Suprapubic skin (tissue), 3 donors: ENCODE results near the gene SUSD6.

Experiments
- CTCF ChIP-seq, 2 donors: fragments of 200-600 bp in 1 of 2; fragments of 450-650 bp in 1 of 2; sonication (generic) in 1 of 2; IDR thresholded peaks; one replicate each; pipeline ENCODE4 v1.5.1; 2016 to 2019; ENCODE audit warnings: antibody characterized with exemption in 2 of 2, mild to moderate bottlenecking in 1 of 2, moderate library complexity in 1 of 2
- POLR2A ChIP-seq, 2 donors: fragments of 450-650 bp; IDR thresholded peaks; one replicate each; pipeline ENCODE4 v1.6.1; 2017; ENCODE audit warnings: antibody characterized with exemption in 2 of 2, mild to moderate bottlenecking in 2 of 2, moderate library complexity in 2 of 2

GRCh38 chr14:69696204-69696527 lies 84.8 kb downstream of the SUSD6 start:
- no peak for TF ChIP-seq CTCF (IDR thresholded peaks at IDR 0.05)
- no peak for TF ChIP-seq POLR2A (IDR thresholded peaks at IDR 0.05)
